Cardiac muscle cell (in vitro differentiated cells and primary cell): ENCODE results near the gene SRGAP1. TPM values are rescaled to one million over a fixed set of nuclear protein-coding genes. Genes with fewer than 3 reads are reported as not detected.
"Not testable (repeated sequence)": the region's sequence is repeated elsewhere in the genome, so short reads cannot be mapped to it uniquely, and the experiment has no call there.

Source experiments
- DNase-seq, 2 donors: peaks; one replicate each; pipeline versions ENCODE4 v3.0.0 to v3.0.0-alpha.2; 2010 to 2017; ENCODE audit warnings: low read depth in 1 of 2, low spot score in 1 of 2
- H3K27ac ChIP-seq: fragments of 200-600 bp; sonication (generic); 2 replicates; pipeline ENCODE4 v1.5.1; 2016
- H3K27me3 ChIP-seq: fragments of 200-600 bp; sonication (generic); 2 replicates; pipeline ENCODE4 v1.6.0; 2016; ENCODE audit warnings: control low read depth
- H3K36me3 ChIP-seq: fragments of 200-600 bp; sonication (generic); 2 replicates; pipeline ENCODE4 v1.5.1; 2016; ENCODE audit warnings: control low read depth
- H3K4me1 ChIP-seq: fragments of 200-600 bp; sonication (generic); 2 replicates; pipeline ENCODE4 v1.8.1; 2017; ENCODE audit warnings: low read depth, mild to moderate bottlenecking, mixed run types
- H3K4me3 ChIP-seq: fragments of 200-600 bp; sonication (generic); 2 replicates; pipeline ENCODE4 v1.5.1; 2016; ENCODE audit warnings: mild to moderate bottlenecking
- H3K9me3 ChIP-seq: fragments of 200-600 bp; sonication (generic); 2 replicates; pipeline ENCODE4 v1.5.1; 2017; ENCODE audit warnings: low read depth, mild to moderate bottlenecking, control low read depth
- CTCF ChIP-seq: IDR thresholded peaks from 2 replicates; pipeline ENCODE4 v1.5.1; 2012; ENCODE audit warnings: low read depth, mild to moderate bottlenecking, low read length
- polyA plus RNA-seq: library from polyadenylated mRNA; unstranded; fragments of >200 nt; fragmentation: Nextera tagmentation; extraction: Ambion mirVana; gene quantifications from 2 replicates; pipeline ENCODE4 v1.2.1, GENCODE V29; 2016
- total RNA-seq: library from RNA; depleted of rRNA; stranded (reverse); fragments of >200 nt; gene quantifications from 2 replicates; pipeline ENCODE4 v1.2.3, GENCODE V29; 2016

The SRGAP1 gene
- total and polyA plus RNA-seq, 2 experiments from 2014 or later, result 2.7 to 3.9 TPM

GRCh38 chr12:64007853-64008252 lies 163.4 kb downstream of the SRGAP1 start:
- Histone ChIP-seq H3K4me3 (no peak overlapping the region), H3K27me3 (no peaks in the 10 kb centered on the region), H3K4me1 (peaks cover 14% of the 10 kb centered on the region), H3K36me3 (no peaks in the 10 kb centered on the region), H3K9me3 (no peaks in the 10 kb centered on the region), H3K27ac (no peak overlapping the region)
- DNase-seq, result no peak
- TF ChIP-seq CTCF, result no peak

GRCh38 chr12:64008596-64008995 lies 164.1 kb downstream of the SRGAP1 start:
- Histone ChIP-seq H3K27me3 (no peaks in the 10 kb centered on the region), H3K9me3 (no peaks in the 10 kb centered on the region), H3K27ac (no peak overlapping the region), H3K4me1 (peaks cover 14% of the 10 kb centered on the region), H3K4me3 (no peak overlapping the region), H3K36me3 (no peaks in the 10 kb centered on the region)
- TF ChIP-seq CTCF, result no peak
- DNase-seq, result no peak

DNA sequence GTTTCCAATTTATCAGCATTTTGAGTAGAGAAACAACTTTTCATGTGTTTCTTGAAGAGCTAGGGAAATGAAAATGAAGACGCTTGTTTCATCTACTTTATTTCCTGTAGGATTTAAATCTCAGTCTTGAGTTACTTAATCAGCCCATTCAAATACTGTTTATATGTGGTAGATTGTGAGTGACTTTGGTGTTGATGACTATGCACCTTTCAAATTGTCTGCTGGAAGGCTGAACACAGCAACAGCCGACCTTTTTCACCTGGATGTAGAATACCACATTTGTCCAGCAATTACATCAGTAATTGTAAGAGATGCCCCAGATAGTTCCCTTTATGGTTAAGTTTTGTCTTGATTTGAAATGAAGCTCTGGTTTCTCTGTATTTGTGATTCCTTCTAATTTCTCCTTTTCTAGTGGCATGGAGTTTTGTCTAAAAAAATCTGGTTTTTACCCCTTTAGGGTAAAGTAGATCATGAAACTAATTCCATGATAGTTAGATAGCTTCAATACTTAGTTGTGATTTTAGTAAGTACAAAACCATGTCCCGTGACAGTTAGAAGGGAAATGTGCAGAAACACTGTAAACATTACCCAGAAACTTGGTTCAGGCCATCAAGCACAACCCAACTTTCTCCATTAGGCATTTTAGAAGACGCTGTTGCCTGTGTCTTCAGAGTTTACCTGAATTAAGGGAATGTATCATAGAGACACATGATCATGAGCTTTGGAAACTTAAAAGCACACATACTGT lies 165.0 kb downstream of the SRGAP1 start:
- no peak for DNase-seq
- Histone ChIP-seq H3K27ac (no peak overlapping the region), H3K27me3 (no peaks in the 10 kb centered on the region), H3K4me3 (no peak overlapping the region), H3K9me3 (no peaks in the 10 kb centered on the region), H3K4me1 (peaks cover 14% of the 10 kb centered on the region), H3K36me3 (no peaks in the 10 kb centered on the region)
- no peak for TF ChIP-seq CTCF

DNA sequence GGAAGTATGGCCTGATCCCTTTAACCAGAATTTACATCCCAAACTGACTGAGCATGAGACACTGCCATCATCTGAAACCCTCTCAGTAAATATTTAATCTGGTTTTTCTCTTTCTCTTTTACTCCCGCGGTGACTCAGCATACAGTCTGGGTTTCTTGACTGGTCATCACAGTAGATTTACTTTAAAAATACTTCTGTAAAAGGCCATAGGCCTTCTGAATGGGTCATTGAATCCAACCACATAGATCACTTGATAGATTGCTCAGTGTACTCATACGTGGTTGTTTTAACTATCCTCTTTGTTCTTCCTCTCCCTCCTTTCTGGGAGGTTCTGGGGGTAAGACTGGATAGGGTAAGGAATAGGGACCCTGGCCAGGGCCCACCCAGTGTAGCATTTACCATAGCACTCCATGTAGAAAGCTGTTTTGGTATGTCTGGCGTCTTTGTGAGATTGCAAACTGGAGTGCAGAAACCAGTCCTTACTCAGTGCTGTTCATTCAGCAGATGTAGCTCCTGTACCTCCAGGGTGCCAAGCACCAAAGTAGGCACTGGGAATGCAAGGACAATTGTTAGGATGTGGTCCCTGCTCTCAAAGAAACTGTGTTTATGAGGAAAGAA lies 165.7 kb downstream of the SRGAP1 start:
- TF ChIP-seq CTCF, result no peak
- Histone ChIP-seq H3K27me3 (no peaks in the 10 kb centered on the region), H3K27ac (no peak overlapping the region), H3K9me3 (no peaks in the 10 kb centered on the region), H3K4me3 (no peak overlapping the region), H3K36me3 (no peaks in the 10 kb centered on the region), H3K4me1 (peaks cover 14% of the 10 kb centered on the region)
- DNase-seq, result peak in 1 of 2 donors; percentile 35

DNA sequence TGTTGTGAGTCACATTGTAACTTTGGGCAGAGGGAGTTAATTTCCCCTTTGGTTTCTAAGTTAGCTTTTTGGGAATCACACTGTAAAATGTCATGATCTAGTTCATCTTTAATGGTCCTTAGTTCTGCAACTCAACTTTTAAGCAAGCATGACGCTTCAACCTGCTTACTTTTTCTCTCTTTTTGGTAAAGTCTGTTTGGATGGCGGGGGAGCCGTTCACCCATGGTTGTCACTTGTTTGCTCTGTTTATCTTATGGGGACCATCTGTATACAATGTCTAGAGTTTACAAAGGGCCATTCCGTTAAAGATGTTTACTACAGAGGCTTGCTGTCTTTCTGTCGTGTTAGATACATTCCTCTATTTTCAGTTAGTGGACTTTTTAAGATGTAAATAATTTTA lies 172.0 kb downstream of the SRGAP1 start:
- Histone ChIP-seq H3K27ac (no peak overlapping the region), H3K4me1 (peaks cover 8% of the 10 kb centered on the region), H3K4me3 (no peak overlapping the region), H3K27me3 (no peaks in the 10 kb centered on the region), H3K9me3 (no peaks in the 10 kb centered on the region), H3K36me3 (no peaks in the 10 kb centered on the region)
- TF ChIP-seq CTCF, result no peak
- no peak for DNase-seq

DNA sequence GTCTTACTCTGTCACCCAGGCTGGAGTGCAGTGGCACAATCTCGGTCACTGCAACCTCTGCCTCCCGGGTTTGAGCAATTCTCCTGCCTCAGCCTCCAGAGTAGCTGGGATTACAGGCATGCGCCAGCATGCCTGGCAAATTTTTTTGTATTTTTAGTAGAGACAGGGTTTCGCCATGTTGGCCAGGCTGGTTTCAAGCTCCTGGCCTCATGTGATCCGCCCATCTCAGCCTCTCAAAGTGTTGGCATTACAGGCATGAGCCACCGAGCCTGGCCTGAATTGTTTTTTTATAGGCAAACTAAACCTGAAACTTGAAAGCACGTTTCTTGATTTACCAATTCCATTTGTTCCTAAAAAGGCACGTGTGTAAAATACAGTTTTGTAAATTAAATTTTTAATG lies 173.6 kb downstream of the SRGAP1 start:
- H3K36me3 ChIP-seq, H3K27ac ChIP-seq, DNase-seq, H3K4me1 ChIP-seq, H3K4me3 ChIP-seq, H3K9me3 ChIP-seq, H3K27me3 ChIP-seq: not testable (repeated sequence)
